HFFc6 (cell line): ENCODE measurements around the gene IRAK3. TPM values are rescaled to one million over a fixed set of nuclear protein-coding genes. Genes with fewer than 3 reads are reported as not detected.

Experiments
- DNase-seq: peaks from one replicate; pipeline ENCODE4 v3.0.0-alpha.2; 2018
- H3K27ac Mint-ChIP-seq: 2 replicates; pipeline ENCODE4 v1.8.0; 2020; ENCODE audit warnings: mild to moderate bottlenecking, mixed read lengths
- H3K27me3 Mint-ChIP-seq: 2 replicates; pipeline ENCODE4 v1.8.0; 2021; ENCODE audit warnings: mild to moderate bottlenecking, moderate library complexity, mixed read lengths; ENCODE audit not compliant: insufficient read depth
- H3K36me3 Mint-ChIP-seq: 2 replicates; pipeline ENCODE4 v1.8.0; 2021; ENCODE audit warnings: low read depth, mixed read lengths
- H3K4me1 Mint-ChIP-seq: 2 replicates; pipeline ENCODE4 v1.8.0; 2020; ENCODE audit warnings: low read depth, mixed read lengths
- H3K4me3 Mint-ChIP-seq: 2 replicates; pipeline ENCODE4 v1.8.0; 2020; ENCODE audit warnings: mild to moderate bottlenecking, moderate library complexity, mixed read lengths
- H3K9me3 Mint-ChIP-seq: 2 replicates; pipeline ENCODE4 v1.8.0; 2020; ENCODE audit warnings: mild to moderate bottlenecking, mixed read lengths
- CTCF ChIP-seq: fragments of 200-600 bp; sonication (generic); IDR thresholded peaks from 2 replicates; pipeline ENCODE4 v1.5.0; 2021; ENCODE audit warnings: antibody characterized with exemption, mild to moderate bottlenecking
- total RNA-seq, 6 experiments: library from RNA; stranded (reverse); fragmentation: NEBNext Ultra II Directional; extraction: Animal tissue kit (Norgen Biotek cat#: 25700); gene quantifications; 2 replicates in 1 of 6; 3 replicates in 5 of 6; pipeline ENCODE4 v1.2.3, GENCODE V29; 2021

The IRAK3 gene
- total RNA-seq, 6 experiments from 2014 or later, result 0.83 to 4.7 (median 3.6) TPM

GRCh38 chr12:66290716-66291200, 101.7 kb downstream of the IRAK3 start:
- no peak for DNase-seq
- peaks cover 24% of the 10 kb centered on the region for H3K27me3 Mint-ChIP-seq

GRCh38 chr12:66296176-66296683, 107.2 kb downstream of the IRAK3 start:
- no peak overlapping the region for H3K4me3 Mint-ChIP-seq
- H3K9me3 Mint-ChIP-seq, result no peaks in the 10 kb centered on the region
- H3K27me3 Mint-ChIP-seq, result peaks cover 26% of the 10 kb centered on the region
- H3K36me3 Mint-ChIP-seq, result no peaks in the 10 kb centered on the region
- H3K27ac Mint-ChIP-seq, result no peak overlapping the region
- DNase-seq, result peak; percentile 12
- peaks cover 12% of the 10 kb centered on the region for H3K4me1 Mint-ChIP-seq
- TF ChIP-seq CTCF, result no peak

More at GRCh38 chr12:66290716-66291200, 101.7 kb downstream of the IRAK3 start:
- Mint-ChIP-seq H3K9me3 (no peaks in the 10 kb centered on the region), H3K27ac (no peak overlapping the region), H3K4me1 (no peaks in the 10 kb centered on the region), H3K4me3 (no peak overlapping the region), H3K36me3 (no peaks in the 10 kb centered on the region)
- TF ChIP-seq CTCF, result no peak

- Mint-ChIP-seq H3K4me1 (peaks cover 19% of the 10 kb centered on the region), H3K27ac (no peak overlapping the region), H3K27me3 (peaks cover 26% of the 10 kb centered on the region), H3K9me3 (no peaks in the 10 kb centered on the region), H3K36me3 (no peaks in the 10 kb centered on the region), H3K4me3 (no peak overlapping the region)
- TF ChIP-seq CTCF, result no peak
- DNase-seq, result no peak
Observed at GRCh38 chr12:66297080-66297479, 108.1 kb downstream of the IRAK3 start.

GRCh38 chr12:66297923-66298322, 108.9 kb downstream of the IRAK3 start:
- H3K4me3 Mint-ChIP-seq, result no peak overlapping the region
- TF ChIP-seq CTCF, result no peak
- no peaks in the 10 kb centered on the region for H3K36me3 Mint-ChIP-seq
- peaks cover 28% of the 10 kb centered on the region for H3K4me1 Mint-ChIP-seq
- no peak for DNase-seq
- peaks cover 23% of the 10 kb centered on the region for H3K27me3 Mint-ChIP-seq
- H3K9me3 Mint-ChIP-seq, result no peaks in the 10 kb centered on the region
- no peak overlapping the region for H3K27ac Mint-ChIP-seq

- DNase-seq, result peak; percentile 93
- peak within 1 kb of the TSS; percentile 98 for H3K4me3 Mint-ChIP-seq
- no peak for TF ChIP-seq CTCF
- peaks cover 42% of the 10 kb centered on the region for H3K4me1 Mint-ChIP-seq
- no peaks in the 10 kb centered on the region for H3K9me3 Mint-ChIP-seq
- H3K27ac Mint-ChIP-seq, result peak within 1 kb of the TSS; percentile 93
- H3K27me3 Mint-ChIP-seq, result peaks cover 11% of the 10 kb centered on the region
- H3K36me3 Mint-ChIP-seq, result no peaks in the 10 kb centered on the region
Observed at GRCh38 chr12:66301944-66302826, 113.2 kb downstream of the IRAK3 start, which contains the start of gene HELB. Gene HELB, plus strand, starts transcription at chr12:66302493. Its CDS starts 111 bp downstream, at chr12:66302604.
